ENCODE data around the gene TLK1. TPM values are rescaled to one million over a fixed set of nuclear protein-coding genes. Genes with fewer than 3 reads are reported as not detected.
A peak's percentile ranks its signal among the peaks of the same experiment; 100 is the strongest.

The TLK1 gene
- total and polyA plus RNA-seq, 7 experiments from 2014 or later = 40.0 to 191 (median 113) TPM

- DNase-seq (no peak), ATAC-seq (no peak)
- Histone ChIP-seq H3K36me3 (ENCODE audit: control insufficient read depth in 2 of 3, insufficient read depth in 3 of 3, low read length in 3 of 3) (peaks cover under 1 to 46% (median 1%) of the 10 kb centered on the region in 3 experiments), H3K27me3 (ENCODE audit: control insufficient read depth in 2 of 2, insufficient read depth in 2 of 2, low read length in 2 of 2) (no peaks in the 10 kb centered on the region), H3K9me3 (ENCODE audit: control insufficient read depth in 2 of 3, low read length in 3 of 3) (no peaks in the 10 kb centered on the region), H3K4me3 (ENCODE audit: low read length) (no peak overlapping the region), H3K27ac (ENCODE audit: low read depth, low read length) (no peak overlapping the region), H3K4me1 (ENCODE audit: control insufficient read depth in 2 of 2, insufficient read depth in 2 of 2, low read length in 2 of 2) (no peaks in the 10 kb centered on the region)
- Mint-ChIP-seq H3K36me3 (peaks cover 12 to 71% (median 51%) of the 10 kb centered on the region in 5 donors), H3K27ac (peak overlapping the region in 4 of 9 donors; percentile 10 to 78 (median 42)), H3K27me3 (no peaks in the 10 kb centered on the region), H3K9me3 (no peaks in the 10 kb centered on the region), H3K4me3 (no peak overlapping the region), H3K4me1 (peaks cover 0 to 20% (median 11%) of the 10 kb centered on the region in 7 donors)
- ChIA-PET CTCF (interaction anchor here (0.6 to 1.0 kb wide), 2 partner anchors 77 to 558 kb away, joined by 3 to 11 read pairs; no protein-coding TSS in a partner anchor), POLR2A (interaction anchor here (0.6 to 1.5 kb wide), 3 partner anchors 42 to 78 kb away, joined by 3 to 5 read pairs (median 3); no protein-coding TSS in a partner anchor)
- intact Hi-C loops (cut with micrococcal nuclease) = no loop called here
These were observed 151.3 kb downstream of the TLK1 start for GRCh38 chr2:171009386-171009785.

DNA sequence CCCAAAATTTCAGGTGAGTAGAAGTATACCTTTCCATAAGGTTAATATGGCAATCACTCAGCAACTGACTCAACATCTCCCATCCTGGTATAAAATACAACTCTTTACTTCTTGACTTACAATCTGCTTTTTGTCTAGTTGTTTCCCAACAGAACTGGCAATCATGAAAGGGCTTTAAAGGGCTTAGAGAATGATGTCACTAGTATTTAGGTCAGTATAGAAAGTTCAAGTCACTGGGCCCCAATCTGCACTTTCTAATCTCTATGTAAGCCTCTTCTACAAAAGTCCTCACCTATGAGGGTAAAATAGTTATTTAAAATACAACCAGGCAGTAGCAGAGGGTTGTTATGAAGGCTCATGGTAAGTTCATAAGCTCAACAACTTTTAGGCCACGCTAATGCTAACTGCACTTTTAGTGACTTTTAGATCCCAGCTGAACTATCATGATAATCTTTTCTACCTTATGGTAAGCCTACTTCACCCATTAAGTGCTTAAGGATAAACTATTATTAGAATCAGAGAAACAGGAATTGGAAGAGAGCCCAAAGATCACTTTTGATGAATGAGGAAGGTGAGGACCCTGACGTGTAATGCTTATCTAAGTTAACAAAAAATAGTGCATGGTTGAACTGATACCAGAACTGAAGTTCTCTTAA lies 152.0 kb downstream of the TLK1 start:
- ChIA-PET POLR2A (interaction anchor here (0.8 kb wide), 1 partner anchor 43 kb away, joined by 3 read pairs; no protein-coding TSS in a partner anchor), CTCF (no interaction called here)
- ATAC-seq (no peak), DNase-seq (no peak)
- intact Hi-C loops (cut with micrococcal nuclease) = no loop called here
- Histone ChIP-seq H3K36me3 (ENCODE audit: control insufficient read depth in 2 of 3, insufficient read depth in 3 of 3, low read length in 3 of 3) (peaks cover 0 to 44% (median 5%) of the 10 kb centered on the region in 3 experiments), H3K27ac (ENCODE audit: low read depth, low read length) (no peak overlapping the region), H3K9me3 (ENCODE audit: control insufficient read depth in 2 of 3, low read length in 3 of 3) (no peaks in the 10 kb centered on the region), H3K4me1 (ENCODE audit: control insufficient read depth in 2 of 2, insufficient read depth in 2 of 2, low read length in 2 of 2) (no peaks in the 10 kb centered on the region), H3K4me3 (ENCODE audit: low read length) (no peak overlapping the region), H3K27me3 (ENCODE audit: control insufficient read depth in 2 of 2, insufficient read depth in 2 of 2, low read length in 2 of 2) (no peaks in the 10 kb centered on the region)
- H3K9me3 Mint-ChIP-seq = no peaks in the 10 kb centered on the region
- H3K27ac Mint-ChIP-seq = peak overlapping the region in 4 of 9 donors; percentile 9 to 47 (median 20)
- H3K4me3 Mint-ChIP-seq = no peak overlapping the region
- H3K4me1 Mint-ChIP-seq = peaks cover 0 to 20% (median 9%) of the 10 kb centered on the region in 7 donors
- H3K27me3 Mint-ChIP-seq = no peaks in the 10 kb centered on the region
- H3K36me3 Mint-ChIP-seq = peaks cover 10 to 68% (median 47%) of the 10 kb centered on the region in 5 donors

GRCh38 chr2:171004833-171005232 lies 155.9 kb downstream of the TLK1 start:
- H3K27ac ChIP-seq (ENCODE audit: low read depth, low read length) = no peak overlapping the region
- no peaks in the 10 kb centered on the region for H3K9me3 ChIP-seq (ENCODE audit: control insufficient read depth in 2 of 3, low read length in 3 of 3)
- no peaks in the 10 kb centered on the region for H3K9me3 Mint-ChIP-seq
- H3K36me3 ChIP-seq (ENCODE audit: control insufficient read depth in 2 of 3, insufficient read depth in 3 of 3, low read length in 3 of 3) = peaks cover 0 to 41% (median 5%) of the 10 kb centered on the region in 3 experiments
- no peaks in the 10 kb centered on the region for H3K27me3 Mint-ChIP-seq
- no peaks in the 10 kb centered on the region for H3K27me3 ChIP-seq (ENCODE audit: control insufficient read depth in 2 of 2, insufficient read depth in 2 of 2, low read length in 2 of 2)
- ATAC-seq (no peak), DNase-seq (no peak)
- H3K4me1 ChIP-seq (ENCODE audit: control insufficient read depth in 2 of 2, insufficient read depth in 2 of 2, low read length in 2 of 2) = no peaks in the 10 kb centered on the region
- ChIA-PET POLR2A (interaction anchor here (1.6 kb wide), 1 partner anchor 16 kb away, joined by 3 read pairs; no protein-coding TSS in a partner anchor), CTCF (no interaction called here)
- H3K4me3 ChIP-seq (ENCODE audit: low read length) = no peak overlapping the region
- H3K4me1 Mint-ChIP-seq = peaks cover 0 to 14% (median 1%) of the 10 kb centered on the region in 7 donors
- intact Hi-C loops (cut with micrococcal nuclease) = no loop called here
- H3K4me3 Mint-ChIP-seq = no peak overlapping the region
- H3K27ac Mint-ChIP-seq = no peak overlapping the region
- peaks cover 4 to 66% (median 43%) of the 10 kb centered on the region in 5 donors for H3K36me3 Mint-ChIP-seq

DNA sequence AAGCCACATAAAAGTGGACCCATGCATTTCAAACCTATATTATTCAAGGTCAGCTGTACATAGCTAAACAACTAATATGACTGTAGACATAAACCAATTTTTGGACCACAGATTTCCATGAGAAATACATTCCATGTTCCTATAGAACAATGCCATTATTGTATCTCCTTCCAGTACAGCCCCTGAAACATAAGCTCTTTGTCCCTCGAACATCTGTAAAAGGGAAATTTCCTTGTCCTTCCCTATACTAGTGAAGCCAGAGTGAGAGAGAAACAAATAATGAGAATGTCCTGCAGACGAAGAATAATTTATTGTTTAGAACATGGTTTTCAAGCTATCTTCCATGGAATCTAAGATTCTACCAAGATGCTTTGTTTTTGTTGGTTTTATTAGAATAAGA lies 156.3 kb downstream of the TLK1 start:
- ChIA-PET POLR2A (interaction anchor here (1.6 kb wide), 1 partner anchor 16 kb away, joined by 3 read pairs; no protein-coding TSS in a partner anchor), CTCF (no interaction called here)
- ATAC-seq (no peak), DNase-seq (no peak)
- peaks cover 0 to 9% (median 1%) of the 10 kb centered on the region in 7 donors for H3K4me1 Mint-ChIP-seq
- H3K27ac Mint-ChIP-seq = no peak overlapping the region
- Histone ChIP-seq H3K27me3 (ENCODE audit: control insufficient read depth in 2 of 2, insufficient read depth in 2 of 2, low read length in 2 of 2) (no peaks in the 10 kb centered on the region), H3K9me3 (ENCODE audit: control insufficient read depth in 2 of 3, low read length in 3 of 3) (no peaks in the 10 kb centered on the region), H3K27ac (ENCODE audit: low read depth, low read length) (no peak overlapping the region), H3K36me3 (ENCODE audit: control insufficient read depth in 2 of 3, insufficient read depth in 3 of 3, low read length in 3 of 3) (peaks cover 0 to 36% (median 5%) of the 10 kb centered on the region in 3 experiments), H3K4me1 (ENCODE audit: control insufficient read depth in 2 of 2, insufficient read depth in 2 of 2, low read length in 2 of 2) (no peaks in the 10 kb centered on the region), H3K4me3 (ENCODE audit: low read length) (no peak overlapping the region)
- no peak overlapping the region for H3K4me3 Mint-ChIP-seq
- no peaks in the 10 kb centered on the region for H3K27me3 Mint-ChIP-seq
- intact Hi-C loops (cut with micrococcal nuclease) = no loop called here
- no peaks in the 10 kb centered on the region for H3K9me3 Mint-ChIP-seq
- H3K36me3 Mint-ChIP-seq = peaks cover 4 to 63% (median 41%) of the 10 kb centered on the region in 5 donors

DNA sequence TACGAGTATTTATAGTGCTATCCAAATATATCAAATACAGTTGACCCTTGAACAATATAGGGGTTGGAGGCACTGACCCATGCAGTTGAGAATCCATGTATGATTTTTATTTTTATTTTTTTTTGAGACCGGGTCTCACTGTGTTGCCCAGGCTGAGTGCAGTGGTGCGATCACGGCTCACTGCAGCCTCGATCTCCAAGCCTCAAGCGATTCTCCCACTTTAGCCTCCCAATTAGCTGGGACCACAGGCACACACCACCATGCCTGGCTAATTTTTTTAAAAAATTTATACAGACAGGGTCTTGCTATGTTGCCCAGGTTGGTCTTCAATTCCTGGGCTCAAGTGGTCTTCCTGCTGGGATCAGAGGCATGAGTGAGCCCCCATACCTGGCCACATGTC lies 161.0 kb downstream of the TLK1 start:
- no peaks in the 10 kb centered on the region for H3K4me1 ChIP-seq (ENCODE audit: control insufficient read depth in 2 of 2, insufficient read depth in 2 of 2, low read length in 2 of 2)
- no peak overlapping the region for H3K27ac Mint-ChIP-seq
- peaks cover 0 to 44% (median 31%) of the 10 kb centered on the region in 5 donors for H3K36me3 Mint-ChIP-seq
- H3K4me1 Mint-ChIP-seq = no peaks in the 10 kb centered on the region
- CTCF ChIA-PET = no interaction called here
- no peaks in the 10 kb centered on the region for H3K27me3 Mint-ChIP-seq
- ATAC-seq = no peak
- H3K9me3 ChIP-seq (ENCODE audit: control insufficient read depth in 2 of 3, low read length in 3 of 3) = no peaks in the 10 kb centered on the region
- POLR2A ChIA-PET = no interaction called here
- H3K4me3 Mint-ChIP-seq = no peak overlapping the region
- no peaks in the 10 kb centered on the region for H3K9me3 Mint-ChIP-seq
- peaks cover 0 to 41% (median 5%) of the 10 kb centered on the region in 3 experiments for H3K36me3 ChIP-seq (ENCODE audit: control insufficient read depth in 2 of 3, insufficient read depth in 3 of 3, low read length in 3 of 3)
- H3K27ac ChIP-seq (ENCODE audit: low read depth, low read length) = no peak overlapping the region
- DNase-seq = no peak
- H3K27me3 ChIP-seq (ENCODE audit: control insufficient read depth in 2 of 2, insufficient read depth in 2 of 2, low read length in 2 of 2) = no peaks in the 10 kb centered on the region
- no peak overlapping the region for H3K4me3 ChIP-seq (ENCODE audit: low read length)
- intact Hi-C loops (cut with micrococcal nuclease) = no loop called here

DNA sequence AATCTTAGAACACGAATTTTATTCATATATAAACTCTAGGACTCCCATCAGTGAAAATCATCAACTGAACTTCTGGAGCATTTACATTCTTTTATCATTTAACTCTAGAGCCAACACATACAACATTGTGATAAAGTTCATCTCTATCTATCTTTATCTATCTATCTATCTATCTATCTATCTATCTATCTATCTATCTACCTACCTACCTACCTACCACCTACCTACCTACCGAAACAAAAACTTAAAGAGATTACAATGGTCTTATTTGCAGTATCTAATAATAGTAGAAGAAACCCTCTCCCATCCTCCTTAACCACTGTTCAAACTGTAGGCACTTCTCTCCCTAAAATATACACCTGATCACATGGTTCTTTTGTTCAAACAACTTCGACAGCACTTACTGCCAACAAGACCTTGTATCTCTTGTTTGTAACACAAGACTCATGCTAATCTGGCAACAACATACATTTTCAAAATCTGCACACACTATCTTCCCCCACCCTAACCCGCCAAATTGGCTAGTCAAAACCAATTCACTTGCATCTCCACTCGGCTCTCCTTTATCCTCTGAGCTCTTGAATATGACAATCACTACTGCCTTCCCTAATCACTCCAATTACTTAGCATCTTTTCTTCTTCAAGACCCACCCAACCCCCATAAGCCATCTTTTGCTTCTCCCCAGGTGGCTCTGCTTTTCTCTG lies 162.6 kb downstream of the TLK1 start:
- Mint-ChIP-seq H3K9me3 (no peaks in the 10 kb centered on the region), H3K36me3 (peaks cover 0 to 47% (median 27%) of the 10 kb centered on the region in 5 donors), H3K4me1 (peaks cover 0 to 5% (median 0%) of the 10 kb centered on the region in 7 donors), H3K4me3 (no peak overlapping the region), H3K27me3 (no peaks in the 10 kb centered on the region), H3K27ac (peak overlapping the region in 6 of 9 donors; percentile 6 to 69 (median 34))
- H3K36me3 ChIP-seq (ENCODE audit: control insufficient read depth in 2 of 3, insufficient read depth in 3 of 3, low read length in 3 of 3) = peaks cover 0 to 47% (median 0%) of the 10 kb centered on the region in 3 experiments
- ChIA-PET CTCF (interaction anchor here (1.0 kb wide), 1 partner anchor 88 kb away, joined by 4 read pairs; no protein-coding TSS in a partner anchor), POLR2A (no interaction called here)
- ATAC-seq (no peak), DNase-seq (no peak)
- no peaks in the 10 kb centered on the region for H3K4me1 ChIP-seq (ENCODE audit: control insufficient read depth in 2 of 2, insufficient read depth in 2 of 2, low read length in 2 of 2)
- H3K4me3 ChIP-seq (ENCODE audit: low read length) = no peak overlapping the region
- intact Hi-C loops (cut with micrococcal nuclease) = no loop called here
- no peaks in the 10 kb centered on the region for H3K27me3 ChIP-seq (ENCODE audit: control insufficient read depth in 2 of 2, insufficient read depth in 2 of 2, low read length in 2 of 2)
- H3K9me3 ChIP-seq (ENCODE audit: control insufficient read depth in 2 of 3, low read length in 3 of 3) = no peaks in the 10 kb centered on the region
- no peak overlapping the region for H3K27ac ChIP-seq (ENCODE audit: low read depth, low read length)
